ENCODE results near the gene AP1S3.

GRCh38 chr2:223863491-223863890, 26.1 kb upstream of the AP1S3 start:
- TF ChIP-seq CTCF (IDR thresholded peaks at IDR 0.05; ENCODE audit: insufficient read depth, low read depth, low read length) = no peak
- no peak for TF ChIP-seq EZH2 (IDR thresholded peaks at IDR 0.05; ENCODE audit: insufficient read depth, low read length)

Measured in astrocyte (in vitro differentiated cells and primary cell).